ENCODE measurements around the gene PCK1. TPM values are rescaled to one million over a fixed set of nuclear protein-coding genes. Genes with fewer than 3 reads are reported as not detected.

The PCK1 gene
- total RNA-seq, 2 experiments from 2014 or later, result not detected

GRCh38 chr20:57570145-57570850, 9.4 kb downstream of the PCK1 start:
- Mint-ChIP-seq H3K9me3 (ENCODE audit: low read depth) (no peaks in the 10 kb centered on the region), H3K27me3 (peaks cover 27% of the 10 kb centered on the region), H3K4me3 (no peak overlapping the region), H3K36me3 (no peaks in the 10 kb centered on the region), H3K4me1 (no peaks in the 10 kb centered on the region), H3K27ac (no peak overlapping the region)
- DNase-seq (no peak), ATAC-seq (no peak)
- CTCF ChIA-PET, result no interaction called here

GRCh38 chr20:57570920-57571319, 10.0 kb downstream of the PCK1 start:
- no peaks in the 10 kb centered on the region for H3K9me3 Mint-ChIP-seq (ENCODE audit: low read depth)
- no peak for DNase-seq
- CTCF ChIA-PET, result no interaction called here

GRCh38 chr20:57571782-57572416, 11.0 kb downstream of the PCK1 start:
- H3K27ac Mint-ChIP-seq, result no peak overlapping the region
- H3K4me3 Mint-ChIP-seq, result no peak overlapping the region
- ATAC-seq (no peak), DNase-seq (no peak)
- H3K4me1 Mint-ChIP-seq, result no peaks in the 10 kb centered on the region
- peaks cover 22% of the 10 kb centered on the region for H3K27me3 Mint-ChIP-seq
- no peaks in the 10 kb centered on the region for H3K36me3 Mint-ChIP-seq
- no peaks in the 10 kb centered on the region for H3K9me3 Mint-ChIP-seq (ENCODE audit: low read depth)
- CTCF ChIA-PET, result interaction anchor here (1.0 kb wide), 1 partner anchor 12 kb away, joined by 3 read pairs; no protein-coding TSS in a partner anchor

More at GRCh38 chr20:57570920-57571319, 10.0 kb downstream of the PCK1 start:
- Mint-ChIP-seq H3K4me1 (no peaks in the 10 kb centered on the region), H3K27me3 (peaks cover 27% of the 10 kb centered on the region), H3K36me3 (no peaks in the 10 kb centered on the region), H3K4me3 (no peak overlapping the region), H3K27ac (no peak overlapping the region)
- ATAC-seq, result no peak

- CTCF ChIA-PET, result no interaction called here
- DNase-seq (no peak), ATAC-seq (no peak)
- Mint-ChIP-seq H3K36me3 (no peaks in the 10 kb centered on the region), H3K27ac (no peak overlapping the region), H3K27me3 (peaks cover 13% of the 10 kb centered on the region), H3K4me1 (no peaks in the 10 kb centered on the region), H3K4me3 (no peak overlapping the region), H3K9me3 (ENCODE audit: low read depth) (no peaks in the 10 kb centered on the region)
These were observed 12.3 kb downstream of the PCK1 start for GRCh38 chr20:57573242-57573641.

GRCh38 chr20:57573894-57574293, 13.0 kb downstream of the PCK1 start:
- H3K27me3 Mint-ChIP-seq, result peaks cover 17% of the 10 kb centered on the region
- H3K9me3 Mint-ChIP-seq (ENCODE audit: low read depth), result no peaks in the 10 kb centered on the region
- no peak for DNase-seq
- no peak for ATAC-seq
- H3K27ac Mint-ChIP-seq, result no peak overlapping the region
- no peaks in the 10 kb centered on the region for H3K36me3 Mint-ChIP-seq
- no peak overlapping the region for H3K4me3 Mint-ChIP-seq
- CTCF ChIA-PET, result no interaction called here
- no peaks in the 10 kb centered on the region for H3K4me1 Mint-ChIP-seq

- peaks cover 23% of the 10 kb centered on the region for H3K27me3 Mint-ChIP-seq
- H3K36me3 Mint-ChIP-seq, result no peaks in the 10 kb centered on the region
- CTCF ChIA-PET, result no interaction called here
These were observed 14.0 kb downstream of the PCK1 start for GRCh38 chr20:57574954-57575353.

GRCh38 chr20:57576002-57576401, 15.1 kb downstream of the PCK1 start:
- Mint-ChIP-seq H3K4me1 (no peaks in the 10 kb centered on the region), H3K9me3 (ENCODE audit: low read depth) (no peaks in the 10 kb centered on the region), H3K4me3 (no peak overlapping the region), H3K36me3 (no peaks in the 10 kb centered on the region), H3K27me3 (peaks cover 33% of the 10 kb centered on the region), H3K27ac (no peak overlapping the region)
- CTCF ChIA-PET, result no interaction called here
- ATAC-seq, result no peak
- DNase-seq, result no peak

More at GRCh38 chr20:57574954-57575353, 14.0 kb downstream of the PCK1 start:
- no peak overlapping the region for H3K27ac Mint-ChIP-seq
- ATAC-seq (no peak), DNase-seq (no peak)
- no peaks in the 10 kb centered on the region for H3K4me1 Mint-ChIP-seq
- no peaks in the 10 kb centered on the region for H3K9me3 Mint-ChIP-seq (ENCODE audit: low read depth)
- no peak overlapping the region for H3K4me3 Mint-ChIP-seq

GRCh38 chr20:57576617-57577550, 16.0 kb downstream of the PCK1 start:
- Mint-ChIP-seq H3K27ac (no peak overlapping the region), H3K9me3 (ENCODE audit: low read depth) (no peaks in the 10 kb centered on the region), H3K36me3 (no peaks in the 10 kb centered on the region), H3K4me1 (no peaks in the 10 kb centered on the region), H3K27me3 (peaks cover 40% of the 10 kb centered on the region), H3K4me3 (no peak overlapping the region)
- CTCF ChIA-PET, result no interaction called here
- DNase-seq (no peak), ATAC-seq (no peak)

- Mint-ChIP-seq H3K36me3 (no peaks in the 10 kb centered on the region), H3K27ac (no peak overlapping the region)
These were observed 17.0 kb downstream of the PCK1 start for GRCh38 chr20:57577679-57578475.

GRCh38 chr20:57578476-57579165, 17.7 kb downstream of the PCK1 start:
- H3K9me3 Mint-ChIP-seq (ENCODE audit: low read depth), result no peaks in the 10 kb centered on the region
- CTCF ChIA-PET, result no interaction called here
- no peaks in the 10 kb centered on the region for H3K36me3 Mint-ChIP-seq
- DNase-seq, result no peak
- no peaks in the 10 kb centered on the region for H3K4me1 Mint-ChIP-seq
- no peak overlapping the region for H3K4me3 Mint-ChIP-seq
- no peak for ATAC-seq
- H3K27ac Mint-ChIP-seq, result no peak overlapping the region
- H3K27me3 Mint-ChIP-seq, result peaks cover 44% of the 10 kb centered on the region

More at GRCh38 chr20:57577679-57578475, 17.0 kb downstream of the PCK1 start:
- H3K4me3 Mint-ChIP-seq, result no peak overlapping the region
- no peak for ATAC-seq
- CTCF ChIA-PET, result no interaction called here
- DNase-seq, result no peak
- H3K4me1 Mint-ChIP-seq, result no peaks in the 10 kb centered on the region
- peaks cover 49% of the 10 kb centered on the region for H3K27me3 Mint-ChIP-seq
- no peaks in the 10 kb centered on the region for H3K9me3 Mint-ChIP-seq (ENCODE audit: low read depth)

- Mint-ChIP-seq H3K4me1 (no peaks in the 10 kb centered on the region), H3K9me3 (ENCODE audit: low read depth) (no peaks in the 10 kb centered on the region), H3K27ac (no peak overlapping the region), H3K36me3 (no peaks in the 10 kb centered on the region), H3K4me3 (no peak overlapping the region), H3K27me3 (peaks cover 36% of the 10 kb centered on the region)
- CTCF ChIA-PET, result no interaction called here
- no peak for DNase-seq
- no peak for ATAC-seq
These were observed 18.5 kb downstream of the PCK1 start for GRCh38 chr20:57579331-57579897.

- no peak overlapping the region for H3K4me3 Mint-ChIP-seq
- no peak overlapping the region for H3K27ac Mint-ChIP-seq
- ATAC-seq (no peak), DNase-seq (no peak)
- H3K9me3 Mint-ChIP-seq (ENCODE audit: low read depth), result no peaks in the 10 kb centered on the region
- no peaks in the 10 kb centered on the region for H3K4me1 Mint-ChIP-seq
- peaks cover 36% of the 10 kb centered on the region for H3K27me3 Mint-ChIP-seq
- CTCF ChIA-PET, result no interaction called here
- no peaks in the 10 kb centered on the region for H3K36me3 Mint-ChIP-seq
These were observed 19.1 kb downstream of the PCK1 start for GRCh38 chr20:57579898-57580447.

All from activated CD8-positive, alpha-beta memory T cell treated with anti-CD3 and anti-CD28 coated beads, Interleukin-2, amount 10 ng/mL, durations not matched to agents 7 days and 5 days (primary cell).